HG03460 (cell line): ENCODE results near the gene SLC4A1AP.
"Not testable (repeated sequence)": the region's sequence is repeated elsewhere in the genome, so short reads cannot be mapped to it uniquely, and the experiment has no call there.

ENCODE experiments used
- ATAC-seq: cut with Tn5 transposase; IDR thresholded peaks from one replicate; pipeline ENCODE4 v1.9.1; 2021; ENCODE audit not compliant: unreplicated experiment

The SLC4A1AP gene

GRCh38 chr2:27647737-27648136 lies 16.0 kb upstream of the SLC4A1AP start:
- ATAC-seq = no peak

GRCh38 chr2:27651056-27651455 lies 12.6 kb upstream of the SLC4A1AP start:
- no peak for ATAC-seq

DNA sequence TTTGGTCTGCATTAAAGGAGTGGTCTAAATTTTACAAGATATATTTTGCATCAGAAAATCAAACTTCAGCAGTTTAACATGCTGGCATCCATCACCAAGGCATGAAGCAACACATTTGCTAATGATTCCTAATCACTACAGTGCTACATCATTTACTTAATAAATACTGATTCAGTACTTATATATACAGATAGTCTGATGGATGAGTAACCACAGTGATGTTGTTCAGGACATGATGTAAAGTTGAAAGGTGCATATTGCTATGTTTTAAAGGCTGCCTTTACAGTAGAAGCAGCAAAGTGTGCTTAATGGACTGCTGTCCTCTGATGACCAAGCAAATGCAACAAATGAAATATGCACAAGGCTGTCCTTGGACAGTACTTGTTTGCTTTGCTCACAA lies 11.3 kb upstream of the SLC4A1AP start:
- no peak for ATAC-seq

DNA sequence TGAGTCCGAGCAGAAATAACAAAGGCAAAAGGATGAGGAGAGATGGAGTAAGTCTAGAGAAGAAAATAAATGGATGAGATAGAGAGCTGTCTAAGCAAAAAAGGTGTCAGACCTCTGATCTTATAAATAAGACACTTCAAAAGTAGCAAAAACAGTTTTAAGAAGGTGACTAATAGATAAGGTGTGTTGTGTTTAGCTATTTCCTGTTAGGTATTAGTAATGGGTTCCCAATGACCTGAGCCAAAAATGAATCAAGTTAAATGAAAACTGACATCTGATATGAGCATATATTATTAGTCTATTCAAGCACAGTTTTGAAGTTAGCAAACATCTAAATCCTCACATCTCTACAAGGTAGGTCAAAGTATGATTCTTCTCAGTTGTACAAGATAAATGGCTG lies 10.9 kb upstream of the SLC4A1AP start:
- no peak for ATAC-seq

- ATAC-seq = no peak
Measured at GRCh38 chr2:27653397-27653796, 10.3 kb upstream of the SLC4A1AP start.

- no peak for ATAC-seq
Measured at GRCh38 chr2:27655155-27655951, 8.3 kb upstream of the SLC4A1AP start.

- no peak for ATAC-seq
Measured at GRCh38 chr2:27661371-27661770, 2.3 kb upstream of the SLC4A1AP start.

GRCh38 chr2:27664154-27664574 lies 475 bp downstream of the SLC4A1AP start:
- ATAC-seq = no peak

DNA sequence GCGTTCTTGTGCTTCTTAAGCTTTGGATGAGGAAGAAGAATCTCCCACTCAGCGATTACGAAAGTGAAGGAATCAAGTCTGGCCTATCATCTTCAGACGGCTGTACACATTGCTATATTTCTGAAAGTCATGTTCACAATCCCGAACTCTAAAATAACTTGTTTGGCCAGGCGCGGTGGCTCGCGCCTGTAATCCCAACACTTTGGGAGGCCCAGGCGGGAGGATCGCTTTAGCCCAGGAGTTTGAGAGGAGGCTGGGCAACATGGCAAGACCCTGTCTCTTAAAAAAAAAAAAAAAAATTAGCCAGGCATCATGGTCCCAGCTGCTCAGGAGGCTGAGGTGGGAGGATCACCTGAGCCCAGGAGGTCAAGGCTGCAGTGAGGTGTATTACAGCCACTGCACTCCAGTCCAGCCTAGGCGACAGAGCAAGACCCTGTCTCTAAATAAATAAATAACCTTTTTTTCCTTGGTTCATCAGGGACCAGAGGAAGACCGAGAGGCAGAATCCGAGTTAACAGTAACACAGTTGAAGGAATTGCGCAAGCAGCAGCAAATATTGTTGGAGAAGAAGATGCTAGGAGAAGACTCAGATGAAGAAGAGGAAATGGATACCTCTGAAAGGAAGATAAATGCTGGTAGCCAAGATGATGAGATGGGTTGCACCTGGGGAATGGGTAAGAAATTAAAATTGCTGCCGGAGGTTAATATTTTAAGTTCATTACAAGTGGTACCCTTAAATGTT lies 1.1 kb downstream of the SLC4A1AP start:
- no peak for ATAC-seq

DNA sequence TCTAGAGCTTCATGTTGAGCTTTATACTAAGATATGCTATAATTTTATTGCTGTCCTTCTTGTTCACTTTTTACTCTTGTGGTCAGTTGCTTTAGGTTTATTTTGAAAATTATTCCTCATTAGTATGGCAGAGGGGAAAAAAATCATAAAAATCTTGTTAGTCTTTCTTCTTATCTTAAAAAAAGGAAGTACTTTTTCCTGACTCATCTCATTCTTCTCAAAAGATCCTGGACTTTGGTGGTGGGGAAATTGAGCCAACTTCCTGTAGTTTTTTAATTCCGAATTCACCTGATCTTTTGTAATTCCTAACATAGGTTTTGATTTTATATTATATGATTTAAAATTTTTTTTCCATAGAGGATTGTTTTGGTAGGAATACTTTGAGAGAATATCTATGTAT lies 3.8 kb downstream of the SLC4A1AP start:
- ATAC-seq = no peak

DNA sequence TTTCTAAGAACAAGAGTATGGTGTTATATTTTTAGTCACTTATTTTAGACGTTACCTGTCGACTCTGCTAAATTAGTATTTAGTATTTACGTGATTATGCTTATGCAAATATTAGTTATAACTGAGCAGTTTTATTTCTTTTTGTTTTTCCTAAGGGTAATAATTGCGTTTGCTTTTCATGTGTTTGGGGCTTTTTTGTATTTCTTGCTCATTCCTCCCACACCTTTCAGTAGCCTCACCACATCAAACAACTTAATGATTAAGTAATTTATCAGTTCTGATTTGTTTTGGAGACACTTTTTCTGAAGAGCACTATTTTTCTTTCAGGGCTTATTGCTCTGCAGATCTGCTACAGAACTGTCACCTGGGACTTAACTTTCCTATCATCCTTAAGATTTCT lies 7.5 kb downstream of the SLC4A1AP start:
- no peak for ATAC-seq

- no peak for ATAC-seq
Measured at GRCh38 chr2:27672723-27673486, 9.2 kb downstream of the SLC4A1AP start.

DNA sequence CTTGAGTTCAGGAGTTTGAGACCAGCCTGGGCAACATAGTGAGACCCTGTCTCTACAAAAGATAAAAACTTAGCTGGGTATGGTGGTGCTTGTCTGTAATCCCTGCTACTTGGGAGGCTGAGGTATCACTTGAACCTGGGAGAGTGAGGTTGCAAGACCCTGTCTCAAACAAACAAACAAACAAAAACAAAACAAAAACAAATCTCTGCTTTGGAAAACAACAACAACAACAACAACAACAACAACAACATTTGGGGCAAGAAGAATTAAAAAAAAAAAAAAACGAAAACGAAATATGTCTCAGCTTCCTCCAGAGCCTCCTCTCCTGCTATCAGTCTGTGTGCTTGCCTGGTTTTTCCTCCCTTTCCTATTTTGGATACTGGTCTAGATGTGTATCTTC lies 16.9 kb downstream of the SLC4A1AP start:
- no peak for ATAC-seq

DNA sequence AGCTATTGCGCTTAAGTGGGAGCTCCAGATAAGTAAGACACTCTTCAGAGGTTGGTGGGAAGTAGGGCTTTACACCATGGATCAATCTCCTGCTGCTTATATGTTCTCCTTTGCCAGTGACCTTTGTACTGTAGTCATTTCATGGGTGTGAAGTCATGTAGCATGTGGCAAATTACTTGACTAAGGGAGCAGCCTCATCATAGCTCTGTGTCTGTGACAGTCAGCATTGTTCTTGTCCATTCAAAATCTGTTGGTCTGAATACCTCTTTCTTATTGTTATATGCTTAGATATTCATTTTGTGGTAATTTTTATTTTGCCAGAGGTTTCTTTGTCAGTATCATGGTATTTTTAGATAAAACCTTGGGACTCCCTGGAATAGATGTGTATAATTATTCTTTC lies 18.2 kb downstream of the SLC4A1AP start:
- no peak for ATAC-seq

DNA sequence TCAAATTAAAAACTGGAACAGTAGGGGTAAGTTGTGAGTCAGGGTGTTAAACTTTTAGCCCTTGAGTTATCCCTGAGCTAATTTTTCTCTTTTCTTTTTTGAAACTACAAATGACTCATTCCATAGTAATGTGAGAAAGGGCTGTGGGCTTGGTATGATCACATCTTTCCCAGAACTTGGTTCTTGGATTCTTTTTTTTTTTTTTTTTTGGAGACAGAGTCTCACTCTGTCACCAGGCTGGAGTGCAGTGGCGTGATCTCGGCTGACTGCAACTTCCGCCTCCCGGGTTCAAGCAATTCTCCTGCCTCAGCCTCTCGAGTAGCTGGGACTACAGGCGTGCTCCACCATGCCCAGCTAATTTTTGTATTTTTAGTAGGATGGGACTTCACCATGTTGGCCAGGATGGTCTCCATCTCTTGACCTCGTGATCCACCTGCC lies 18.7 kb downstream of the SLC4A1AP start:
- ATAC-seq = not testable (repeated sequence)

- peak; percentile 80 for ATAC-seq
Measured at GRCh38 chr2:27683390-27684071, 19.8 kb downstream of the SLC4A1AP start.

GRCh38 chr2:27685006-27685405 lies 21.3 kb downstream of the SLC4A1AP start:
- ATAC-seq = not testable (repeated sequence)

- ATAC-seq = no peak
Measured at GRCh38 chr2:27685577-27685976, 21.9 kb downstream of the SLC4A1AP start.

DNA sequence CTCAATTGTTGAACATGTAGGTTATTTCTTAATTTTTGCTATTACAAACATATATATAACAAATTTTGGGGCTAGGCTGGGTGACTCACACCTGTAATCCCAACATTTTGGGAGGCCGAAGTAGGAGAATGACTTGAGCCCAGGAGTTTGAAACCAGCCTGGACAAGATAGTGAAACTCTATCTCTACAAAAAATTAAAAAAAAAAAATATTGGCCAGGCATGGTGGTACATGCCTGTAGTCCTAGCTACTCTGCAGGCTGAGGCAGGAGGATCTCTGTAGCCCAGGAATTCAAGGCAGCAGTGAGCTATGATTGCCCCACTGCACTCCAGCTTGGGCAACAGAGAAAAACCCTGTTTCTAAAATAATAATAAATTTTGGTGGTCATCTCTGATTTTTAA lies 23.5 kb downstream of the SLC4A1AP start:
- ATAC-seq = no peak

DNA sequence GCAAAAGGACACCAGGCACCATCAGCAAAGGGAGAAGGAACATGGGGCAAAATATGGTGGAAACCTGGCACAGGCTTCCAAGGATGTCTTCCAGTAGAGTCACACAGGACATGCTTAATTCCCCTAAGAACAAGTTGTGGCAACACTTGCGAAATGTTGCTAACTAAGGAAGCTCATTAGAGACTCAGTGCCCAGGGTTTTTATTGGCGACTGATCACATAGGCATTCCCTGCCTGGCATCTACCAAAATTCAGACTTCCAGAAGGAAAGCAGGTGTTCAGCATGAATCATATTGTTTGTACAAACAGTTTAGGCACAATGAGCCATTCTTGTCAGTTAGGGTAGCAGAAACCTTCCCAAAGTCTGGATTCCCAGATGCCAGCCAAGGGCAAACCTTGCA lies 25.7 kb downstream of the SLC4A1AP start:
- ATAC-seq = no peak

DNA sequence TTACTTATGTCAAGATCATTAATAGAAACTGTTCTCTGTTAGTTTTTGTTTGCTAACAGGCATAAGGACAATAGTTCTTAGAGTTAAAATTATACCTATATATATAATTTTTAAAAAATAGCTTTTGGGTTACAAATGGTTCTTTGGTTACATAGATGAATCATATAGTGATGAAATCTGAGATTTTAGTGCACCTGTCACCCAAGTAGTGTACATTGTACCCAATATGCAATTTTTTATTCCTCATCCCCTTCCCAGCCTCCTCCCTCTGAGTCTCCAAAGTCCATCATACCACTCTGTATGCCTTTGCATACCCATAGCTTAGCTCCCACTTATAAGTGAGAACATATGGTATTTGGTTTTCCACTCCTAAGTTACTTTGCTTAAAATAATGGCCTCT lies 26.4 kb downstream of the SLC4A1AP start:
- no peak for ATAC-seq
